Endodermal cell (in vitro differentiated cells): ENCODE measurements around the gene CCL2. TPM values are rescaled to one million over a fixed set of nuclear protein-coding genes. Genes with fewer than 3 reads are reported as not detected.
A peak's percentile ranks its signal among the peaks of the same experiment; 100 is the strongest.
"Not testable (repeated sequence)": the region's sequence is repeated elsewhere in the genome, so short reads cannot be mapped to it uniquely, and the experiment has no call there.

Experiments used
- DNase-seq: peaks from one replicate; pipeline ENCODE4 v3.0.0-alpha.2; 2017
- H3K27ac ChIP-seq: 2 replicates; pipeline ENCODE4 v1.5.1; 2013; ENCODE audit warnings: mild to moderate bottlenecking, low read depth, low read length, moderate library complexity
- H3K27me3 ChIP-seq: 2 replicates; pipeline ENCODE4 v1.6.1; 2013; ENCODE audit warnings: mild to moderate bottlenecking, low read length, moderate library complexity; ENCODE audit not compliant: insufficient read depth, control insufficient read depth, poor library complexity, severe bottlenecking
- H3K36me3 ChIP-seq: 2 replicates; pipeline ENCODE4 v1.7.0; 2013; ENCODE audit warnings: mild to moderate bottlenecking, low read length, moderate library complexity; ENCODE audit not compliant: control insufficient read depth, insufficient read depth
- H3K4me1 ChIP-seq: one replicate; pipeline ENCODE4 v1.7.0; 2013; ENCODE audit warnings: low read length; ENCODE audit not compliant: control insufficient read depth, insufficient read depth
- H3K4me3 ChIP-seq: 2 replicates; pipeline ENCODE4 v1.5.1; 2013; ENCODE audit warnings: mild to moderate bottlenecking, low read length, moderate library complexity
- H3K9ac ChIP-seq: 2 replicates; pipeline ENCODE4 v1.6.1; 2013; ENCODE audit warnings: mild to moderate bottlenecking, low read length, moderate library complexity; ENCODE audit not compliant: poor library complexity, severe bottlenecking; ENCODE audit errors: extremely low read depth
- H3K9me3 ChIP-seq: 2 replicates; pipeline ENCODE4 v1.6.1; 2013; ENCODE audit warnings: mild to moderate bottlenecking, low read length, moderate library complexity; ENCODE audit not compliant: control insufficient read depth
- H3K27ac Mint-ChIP-seq: 2 replicates; pipeline ENCODE4 v1.8.0; 2020; ENCODE audit warnings: mixed read lengths
- H3K27me3 Mint-ChIP-seq: 2 replicates; pipeline ENCODE4 v1.8.0; 2021; ENCODE audit warnings: mild to moderate bottlenecking, mixed read lengths; ENCODE audit not compliant: insufficient read depth
- H3K36me3 Mint-ChIP-seq: 2 replicates; pipeline ENCODE4 v1.8.0; 2020; ENCODE audit warnings: low read depth, mixed read lengths
- H3K4me1 Mint-ChIP-seq: 2 replicates; pipeline ENCODE4 v1.8.0; 2020; ENCODE audit warnings: mixed read lengths
- H3K4me3 Mint-ChIP-seq: 2 replicates; pipeline ENCODE4 v1.8.0; 2020; ENCODE audit warnings: mild to moderate bottlenecking, moderate library complexity, mixed read lengths
- H3K9me3 Mint-ChIP-seq: 2 replicates; pipeline ENCODE4 v1.8.0; 2020; ENCODE audit warnings: mild to moderate bottlenecking, mixed read lengths
- WGBS, 2 experiments: methylation state at CpG; one replicate each; pipeline versions ENCODE4 v1.1.5 to v1.1.7; 2013; ENCODE audit warnings: missing lambda C conversion rate in 2 of 2, mixed read lengths in 1 of 2; ENCODE audit not compliant: insufficient coverage in 1 of 2, insufficient read length in 1 of 2; 5-methylcytosine and 5-hydroxymethylcytosine counted together
- total RNA-seq, 2 donors: library from RNA; stranded (reverse); fragmentation: NEBNext Ultra II Directional in 1 of 2; extraction: Animal tissue kit (Norgen Biotek cat#: 25700) in 1 of 2; gene quantifications; 2 replicates in 1 of 2; 3 replicates in 1 of 2; pipeline ENCODE4 v1.2.1, GENCODE V29; 2021
- TF ChIP-seq, protein P1 (sequence below): fragments of 200-600 bp; sonication (generic); conservative IDR thresholded peaks from 2 replicates; pipeline ENCODE4 v1.5.0; 2021; ENCODE audit warnings: antibody characterized with exemption, mild to moderate bottlenecking

CCL2 gene
- total RNA-seq, 2 donors from 2014 or later, result 23.8 to 61.4 TPM

DNA sequence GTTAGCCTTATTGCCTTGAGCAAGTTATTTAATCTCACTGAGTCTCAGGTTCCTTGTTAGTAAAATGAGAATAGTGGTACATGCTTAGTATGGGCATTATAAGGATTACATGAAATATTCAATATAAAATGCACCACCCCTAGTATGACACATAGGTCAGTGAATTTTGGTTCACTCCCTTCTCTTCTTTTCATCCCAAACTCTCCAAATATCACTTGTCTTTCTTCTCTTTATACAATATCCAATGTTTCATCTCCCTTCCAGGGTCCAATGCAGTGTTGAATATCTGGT lies 28.4 kb upstream of the CCL2 start:
- TF ChIP-seq, protein P1, sequence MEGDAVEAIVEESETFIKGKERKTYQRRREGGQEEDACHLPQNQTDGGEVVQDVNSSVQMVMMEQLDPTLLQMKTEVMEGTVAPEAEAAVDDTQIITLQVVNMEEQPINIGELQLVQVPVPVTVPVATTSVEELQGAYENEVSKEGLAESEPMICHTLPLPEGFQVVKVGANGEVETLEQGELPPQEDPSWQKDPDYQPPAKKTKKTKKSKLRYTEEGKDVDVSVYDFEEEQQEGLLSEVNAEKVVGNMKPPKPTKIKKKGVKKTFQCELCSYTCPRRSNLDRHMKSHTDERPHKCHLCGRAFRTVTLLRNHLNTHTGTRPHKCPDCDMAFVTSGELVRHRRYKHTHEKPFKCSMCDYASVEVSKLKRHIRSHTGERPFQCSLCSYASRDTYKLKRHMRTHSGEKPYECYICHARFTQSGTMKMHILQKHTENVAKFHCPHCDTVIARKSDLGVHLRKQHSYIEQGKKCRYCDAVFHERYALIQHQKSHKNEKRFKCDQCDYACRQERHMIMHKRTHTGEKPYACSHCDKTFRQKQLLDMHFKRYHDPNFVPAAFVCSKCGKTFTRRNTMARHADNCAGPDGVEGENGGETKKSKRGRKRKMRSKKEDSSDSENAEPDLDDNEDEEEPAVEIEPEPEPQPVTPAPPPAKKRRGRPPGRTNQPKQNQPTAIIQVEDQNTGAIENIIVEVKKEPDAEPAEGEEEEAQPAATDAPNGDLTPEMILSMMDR, result no peak
- H3K27me3 Mint-ChIP-seq, result no peaks in the 10 kb centered on the region
- Histone ChIP-seq H3K27me3 (no peaks in the 10 kb centered on the region), H3K4me3 (no peak overlapping the region), H3K4me1 (peaks cover 7% of the 10 kb centered on the region), H3K9ac (no peak overlapping the region), H3K36me3 (peaks cover 5% of the 10 kb centered on the region), H3K9me3 (peaks cover 51% of the 10 kb centered on the region), H3K27ac (no peak overlapping the region)
- H3K4me1 Mint-ChIP-seq, result peaks cover 11% of the 10 kb centered on the region
- H3K36me3 Mint-ChIP-seq, result peaks cover 23% of the 10 kb centered on the region
- H3K4me3 Mint-ChIP-seq, result no peak overlapping the region
- peaks cover 40% of the 10 kb centered on the region for H3K9me3 Mint-ChIP-seq
- H3K27ac Mint-ChIP-seq, result no peak overlapping the region
- no peak for DNase-seq

DNA sequence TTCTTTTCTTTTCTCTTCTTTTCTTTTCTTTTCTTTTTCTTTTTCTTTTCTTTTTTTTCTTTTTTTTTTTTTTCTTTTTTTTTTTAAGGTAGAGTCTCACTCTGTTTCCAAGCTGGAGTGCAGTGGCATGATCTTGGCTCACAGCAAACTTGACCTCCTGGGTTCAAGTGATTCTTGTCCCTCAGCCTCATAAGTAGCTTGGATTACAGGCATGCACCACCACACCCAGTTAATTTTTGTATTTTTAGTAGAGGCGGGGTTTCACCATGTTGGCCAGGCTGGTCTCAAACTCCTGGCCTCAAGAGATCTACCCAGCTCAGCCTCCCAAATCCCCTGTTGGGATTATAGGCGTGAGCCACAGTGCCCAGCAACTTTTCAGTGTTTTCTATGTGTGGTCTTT lies 27.8 kb upstream of the CCL2 start:
- WGBS, 2 experiments, result 92 to 100% methylated on average over 1 to 2 of the region's 2 CpGs
- H3K4me1 ChIP-seq, H3K4me3 Mint-ChIP-seq, H3K27me3 ChIP-seq, H3K27ac ChIP-seq, H3K9ac ChIP-seq, H3K4me3 ChIP-seq, H3K36me3 ChIP-seq, H3K27me3 Mint-ChIP-seq, DNase-seq, H3K27ac Mint-ChIP-seq: not testable (repeated sequence)
- H3K36me3 Mint-ChIP-seq, result peaks cover 23% of the 10 kb centered on the region
- peaks cover 14% of the 10 kb centered on the region for H3K4me1 Mint-ChIP-seq
- H3K9me3 ChIP-seq, result peaks cover 45% of the 10 kb centered on the region
- peaks cover 43% of the 10 kb centered on the region for H3K9me3 Mint-ChIP-seq

DNA sequence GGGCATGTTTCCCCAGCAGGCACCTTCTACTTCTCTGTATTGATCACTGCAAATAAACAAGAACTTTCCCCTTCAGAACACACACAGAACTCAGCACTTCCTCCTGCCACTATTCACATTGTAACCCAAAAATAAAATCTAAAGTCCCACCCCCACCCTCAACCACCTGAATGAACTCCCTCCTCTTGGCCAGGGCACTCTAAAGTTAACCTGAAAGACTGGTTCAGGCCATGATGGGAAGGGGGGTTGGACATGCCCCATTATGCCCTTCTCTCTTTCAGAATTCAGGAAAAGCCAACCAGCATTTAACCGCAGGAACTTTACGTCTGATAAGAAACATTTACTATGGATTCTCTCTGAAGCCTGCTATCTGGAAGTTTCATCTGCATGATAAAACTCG lies 27.4 kb upstream of the CCL2 start:
- no peak overlapping the region for H3K4me3 ChIP-seq
- Mint-ChIP-seq H3K4me1 (peaks cover 18% of the 10 kb centered on the region), H3K36me3 (peaks cover 23% of the 10 kb centered on the region), H3K27me3 (no peaks in the 10 kb centered on the region), H3K4me3 (no peak overlapping the region), H3K9me3 (peaks cover 43% of the 10 kb centered on the region), H3K27ac (peak overlapping the region; percentile 28)
- H3K27me3 ChIP-seq, result no peaks in the 10 kb centered on the region
- no peak for DNase-seq
- TF ChIP-seq, protein P1, result no peak
- H3K27ac ChIP-seq, result no peak overlapping the region
- whole genome bisulfite sequencing, 2 experiments, result 86 to 94% methylated on average over 3 of the region's 3 CpGs
- H3K9ac ChIP-seq, result no peak overlapping the region
- H3K9me3 ChIP-seq, result peaks cover 43% of the 10 kb centered on the region
- peaks cover 5% of the 10 kb centered on the region for H3K36me3 ChIP-seq
- H3K4me1 ChIP-seq, result peaks cover 7% of the 10 kb centered on the region

DNA sequence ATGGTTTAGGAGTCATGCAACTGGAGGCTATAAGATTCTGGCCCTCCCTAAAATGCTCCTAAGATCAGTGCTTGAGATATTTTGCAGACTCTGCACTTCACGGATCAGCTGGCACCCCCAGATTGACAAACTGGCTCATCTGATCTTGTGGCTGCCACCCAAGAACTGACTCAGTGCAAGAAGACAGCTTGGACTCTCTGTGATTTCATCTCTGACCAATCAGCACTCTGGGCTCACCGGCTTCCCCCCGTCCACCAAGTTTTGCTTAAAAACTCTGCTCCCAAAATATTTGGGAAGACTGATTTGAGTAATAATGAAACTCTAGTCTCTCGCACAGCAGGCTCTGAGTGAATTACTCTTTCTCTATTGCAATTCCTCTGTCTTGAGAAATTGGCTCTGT lies 26.3 kb upstream of the CCL2 start:
- 87 to 94% methylated on average over 2 to 4 of the region's 4 CpGs for WGBS, 2 experiments
- no peak overlapping the region for H3K9ac ChIP-seq
- H3K9me3 ChIP-seq, result peaks cover 43% of the 10 kb centered on the region
- no peak for DNase-seq
- H3K9me3 Mint-ChIP-seq, result peaks cover 43% of the 10 kb centered on the region
- peaks cover 5% of the 10 kb centered on the region for H3K4me1 ChIP-seq
- no peaks in the 10 kb centered on the region for H3K27me3 ChIP-seq
- TF ChIP-seq, protein P1, result no peak
- H3K36me3 ChIP-seq, result peaks cover 5% of the 10 kb centered on the region
- H3K36me3 Mint-ChIP-seq, result peaks cover 23% of the 10 kb centered on the region
- H3K4me1 Mint-ChIP-seq, result peaks cover 23% of the 10 kb centered on the region
- no peak overlapping the region for H3K27ac ChIP-seq
- peak overlapping the region; percentile 22 for H3K4me3 ChIP-seq
- H3K27ac Mint-ChIP-seq, result no peak overlapping the region
- H3K4me3 Mint-ChIP-seq, result no peak overlapping the region
- no peaks in the 10 kb centered on the region for H3K27me3 Mint-ChIP-seq
